HL-60 (cell line): ENCODE data around the gene CERS6.
"Not testable (repeated sequence)": the region's sequence is repeated elsewhere in the genome, so short reads cannot be mapped to it uniquely, and the experiment has no call there.

ENCODE experiments used
- DNase-seq, 2 experiments: peaks; one replicate each; pipeline ENCODE4 v3.0.0-alpha.2; 2010 to 2020; ENCODE audit warnings: low read depth in 1 of 2, low spot score in 1 of 2
- H3K27ac ChIP-seq: fragments of 250-450 bp; sonication (Bioruptor Pico); replicated peaks from 2 replicates; pipeline ENCODE4 v1.5.1; 2020; ENCODE audit warnings: mild to moderate bottlenecking, moderate library complexity
- H3K27me3 ChIP-seq: fragments of 250-450 bp; sonication (Bioruptor Pico); 2 replicates; pipeline ENCODE4 v1.5.1; 2021; ENCODE audit warnings: mild to moderate bottlenecking, moderate library complexity; ENCODE audit not compliant: insufficient read depth, poor library complexity, severe bottlenecking
- H3K4me3 ChIP-seq: replicated peaks from 2 replicates; pipeline ENCODE4 v1.5.1; 2011; ENCODE audit warnings: mild to moderate bottlenecking, control low read depth, low read length; ENCODE audit not compliant: insufficient read depth
- CTCF ChIP-seq: IDR thresholded peaks from one replicate; pipeline ENCODE4 v1.5.1; 2011; ENCODE audit warnings: low read length, control low read depth, inconsistent platforms; ENCODE audit not compliant: insufficient read depth
- GABPA ChIP-seq: IDR thresholded peaks from 2 replicates; pipeline ENCODE4 v1.6.1; 2012; ENCODE audit warnings: low read depth
- POLR2AphosphoS5 ChIP-seq: IDR thresholded peaks from 2 replicates; pipeline ENCODE4 v1.6.1; 2012; ENCODE audit warnings: low read depth
- REST ChIP-seq: IDR thresholded peaks from 2 replicates; pipeline ENCODE4 v1.6.1; 2012; ENCODE audit warnings: low read depth; ENCODE audit not compliant: insufficient replicate concordance
- SPI1 ChIP-seq: IDR thresholded peaks from 2 replicates; pipeline ENCODE4 v1.6.1; 2012; ENCODE audit warnings: low read depth, mild to moderate bottlenecking, borderline replicate concordance

Gene CERS6

GRCh38 chr2:168490015-168490874 lies 34.2 kb downstream of the CERS6 start:
- Histone ChIP-seq H3K27ac (peak overlapping the region; percentile 89), H3K27me3 (no peaks in the 10 kb centered on the region), H3K4me3 (peak overlapping the region; percentile 38)
- TF ChIP-seq CTCF (no peak), GABPA (no peak; the same call in 1 of the 2 replicates), SPI1 (peak; percentile 80)
- DNase-seq: peak; percentile 53 to 79

- H3K4me3 ChIP-seq: peak overlapping the region; percentile 38
- H3K27ac ChIP-seq: peak overlapping the region; percentile 89
- TF ChIP-seq GABPA (no peak), SPI1 (peak; percentile 3; the same call in 1 of the 2 replicates)
- no peaks in the 10 kb centered on the region for H3K27me3 ChIP-seq
- DNase-seq: peak in 1 of 2 experiments; percentile 71
These were observed 35.0 kb downstream of the CERS6 start for GRCh38 chr2:168490946-168491605.

GRCh38 chr2:168491728-168492127 lies 35.7 kb downstream of the CERS6 start:
- not testable (repeated sequence) for H3K4me3 ChIP-seq, DNase-seq, H3K27me3 ChIP-seq
- H3K27ac ChIP-seq: peak overlapping the region; percentile 89

GRCh38 chr2:168493219-168493618 lies 37.1 kb downstream of the CERS6 start:
- H3K27me3 ChIP-seq, H3K27ac ChIP-seq, DNase-seq, H3K4me3 ChIP-seq: not testable (repeated sequence)

GRCh38 chr2:168494190-168494711 lies 38.2 kb downstream of the CERS6 start:
- no peaks in the 10 kb centered on the region for H3K27me3 ChIP-seq
- TF ChIP-seq CTCF: no peak
- TF ChIP-seq GABPA: no peak
- TF ChIP-seq POLR2AphosphoS5: no peak
- no peak for TF ChIP-seq REST
- no peak for TF ChIP-seq SPI1
- no peak for DNase-seq
- H3K4me3 ChIP-seq: no peak overlapping the region
- no peak overlapping the region for H3K27ac ChIP-seq

GRCh38 chr2:168495524-168495923 lies 39.5 kb downstream of the CERS6 start:
- no peak for DNase-seq
- no peaks in the 10 kb centered on the region for H3K27me3 ChIP-seq
- H3K27ac ChIP-seq: no peak overlapping the region
- TF ChIP-seq POLR2AphosphoS5 (no peak), REST (no peak), GABPA (no peak), SPI1 (no peak), CTCF (no peak)
- H3K4me3 ChIP-seq: no peak overlapping the region
